K562 (cell line): Measurements from ENCODE around the gene CLSTN2. TPM values are rescaled to one million over a fixed set of nuclear protein-coding genes. Genes with fewer than 3 reads are reported as not detected.

Experiments used
- ATAC-seq: fragments of 200-7000 bp; cut with Tn5 transposase; 3 replicates; pipeline ENCODE4 v1.9.1; 2020; ENCODE audit warnings: moderate library complexity
- BruUV-seq: library from RNA; stranded (reverse); fragments of 400-500 nt; replicated peaks from 2 replicates; lab custom pipeline; 2021; lab: Mats Ljungman, UMichigan
- CTCF ChIA-PET: fragments of 300-600 bp; formaldehyde crosslinking; extraction: SDS; loops from one replicate; lab custom pipeline; 2021; ENCODE audit warnings: low intra/inter-chr PET ratio; lab: Yijun Ruan, JAX
- POLR2A ChIA-PET: fragments of 300-600, 350-650 bp; sonication (Branson Sonifier 250); formaldehyde crosslinking; extraction: SDS; loops from one replicate; lab custom pipeline; 2021; ENCODE audit warnings: antibody characterized with exemption, inconsistent platforms; lab: Yijun Ruan, JAX
- DNase-seq, 4 experiments: peaks; one replicate each; pipeline versions ENCODE4 v3.0.0 to v3.0.0-alpha.2; 2011 to 2018; ENCODE audit warnings: low spot score in 3 of 4, mixed read lengths in 3 of 4; ENCODE audit errors: extremely low read depth in 1 of 4
- FAIRE-seq: peaks from 2 replicates; lab custom pipeline; 2011; peaks lifted over from hg19 to GRCh38; lab: Jason Lieb, UNC
- H2AFZ ChIP-seq: 2 replicates; pipeline ENCODE4 v1.6.0; 2011; ENCODE audit warnings: low read depth, low read length, control low read depth, inconsistent platforms
- H3K27ac ChIP-seq: fragments of 200-600 bp; 3 replicates; pipeline ENCODE4 v1.8.0; 2011; ENCODE audit warnings: low read depth, mild to moderate bottlenecking, control low read depth, inconsistent platforms, low read length, moderate library complexity, mixed read lengths; ENCODE audit errors: extremely low read depth
- H3K27me3 ChIP-seq, 2 experiments: fragments of 300-600 bp in 1 of 2; 2 replicates in 1 of 2; 3 replicates in 1 of 2; pipeline versions ENCODE4 v1.6.0 to v1.8.0; 2011; ENCODE audit warnings: inconsistent platforms in 2 of 2, low read length in 2 of 2, mild to moderate bottlenecking in 1 of 2, mixed read lengths in 1 of 2, moderate library complexity in 1 of 2; ENCODE audit not compliant: control insufficient read depth in 2 of 2, insufficient read depth in 2 of 2
- H3K36me3 ChIP-seq: fragments of 300-600 bp; 3 replicates; pipeline ENCODE4 v1.8.0; 2011; ENCODE audit warnings: mild to moderate bottlenecking, low read length, inconsistent platforms; ENCODE audit not compliant: control insufficient read depth, insufficient read depth
- H3K4me1 ChIP-seq, 2 experiments: fragments of 200-600 bp in 1 of 2; replicated peaks in 1 of 2; 2 replicates in 1 of 2; 3 replicates in 1 of 2; pipeline versions ENCODE4 v1.5.1 to v1.8.0; 2011; ENCODE audit warnings: inconsistent platforms in 2 of 2, low read length in 2 of 2, mild to moderate bottlenecking in 1 of 2, mixed read lengths in 1 of 2, moderate library complexity in 1 of 2; ENCODE audit not compliant: control insufficient read depth in 2 of 2, insufficient read depth in 2 of 2
- H3K4me2 ChIP-seq: 2 replicates; pipeline ENCODE4 v1.6.1; 2011; ENCODE audit warnings: low read length, control low read depth, inconsistent platforms, mixed read lengths; ENCODE audit not compliant: insufficient read depth
- H3K4me3 ChIP-seq: fragments of 200-600 bp; sonication (generic), shearing (Covaris generic); 2 replicates; pipeline ENCODE4 v1.5.1; 2016; ENCODE audit warnings: control low read depth, inconsistent platforms
- H3K79me2 ChIP-seq: fragments of 200-600 bp; 3 replicates; pipeline ENCODE4 v1.8.0; 2011; ENCODE audit warnings: low read length, inconsistent platforms; ENCODE audit not compliant: control insufficient read depth, insufficient read depth
- H3K9ac ChIP-seq, 2 experiments: 2 replicates each; pipeline versions ENCODE4 v1.6.0 to v1.6.1; 2011; ENCODE audit warnings: low read depth in 2 of 2, low read length in 2 of 2, control low read depth in 1 of 2, inconsistent platforms in 1 of 2, mild to moderate bottlenecking in 1 of 2, mixed read lengths in 1 of 2; ENCODE audit not compliant: insufficient read depth in 1 of 2
- H3K9me1 ChIP-seq: one replicate; pipeline ENCODE4 v1.6.0; 2011; ENCODE audit warnings: inconsistent platforms, mild to moderate bottlenecking, low read length, moderate library complexity; ENCODE audit not compliant: control insufficient read depth, insufficient read depth
- H3K9me3 ChIP-seq: replicated peaks from 2 replicates; pipeline ENCODE4 v1.5.1; 2011; ENCODE audit warnings: low read depth, low read length, inconsistent platforms; ENCODE audit not compliant: control insufficient read depth, insufficient read depth
- H4K20me1 ChIP-seq: replicated peaks from 2 replicates; pipeline ENCODE4 v1.6.1; 2011; ENCODE audit warnings: low read length, inconsistent platforms, mixed read lengths; ENCODE audit not compliant: control insufficient read depth, insufficient read depth
- CREM ChIP-seq: IDR thresholded peaks from 2 replicates; pipeline ENCODE4 v1.6.1; 2014; ENCODE audit warnings: antibody characterized with exemption, low read depth
- KHSRP ChIP-seq: fragments of 450-650 bp; IDR thresholded peaks from 2 replicates; pipeline ENCODE4 v1.6.1; 2017
- MCM7 ChIP-seq, 2 experiments: fragments of 450-650 bp; IDR thresholded peaks; 2 replicates each; pipeline ENCODE4 v1.6.1; 2016 to 2018
- NFE2L1 ChIP-seq: fragments of 450-650 bp; IDR thresholded peaks from 2 replicates; pipeline ENCODE4 v1.6.1; 2016; ENCODE audit warnings: missing genetic modification characterization, low read depth, mild to moderate bottlenecking, missing compliant biosample characterization, moderate library complexity, borderline replicate concordance
- NFYB ChIP-seq: IDR thresholded peaks from 2 replicates; pipeline ENCODE4 v1.6.1; 2011; ENCODE audit warnings: mild to moderate bottlenecking, moderate library complexity; ENCODE audit not compliant: insufficient read length; ENCODE audit errors: extremely low read depth
- SPI1 ChIP-seq: IDR thresholded peaks from 2 replicates; pipeline ENCODE4 v1.6.1; 2011; ENCODE audit warnings: low read depth, low read length, control low read depth, borderline replicate concordance
- SREBF1 ChIP-seq: fragments of 150-350 bp; IDR thresholded peaks from 2 replicates; pipeline ENCODE4 v1.6.1; 2014; ENCODE audit warnings: antibody characterized with exemption, low read depth, low read length, borderline replicate concordance
- TARDBP ChIP-seq: fragments of 450-650 bp; IDR thresholded peaks from 2 replicates; pipeline ENCODE4 v1.6.1; 2016
- ZFP30 ChIP-seq: fragments of 250-450 bp; sonication (Bioruptor Pico); IDR thresholded peaks from 2 replicates; pipeline ENCODE4 v1.8.0; 2022; ENCODE audit warnings: moderate library complexity, mild to moderate bottlenecking, inconsistent platforms, borderline replicate concordance
- ZNF75A ChIP-seq: fragments of 450-650 bp; formaldehyde crosslinking; IDR thresholded peaks from 2 replicates; pipeline ENCODE4 v1.4.0; 2020; ENCODE audit warnings: mild to moderate bottlenecking
- WGBS: fragments of 100-300 bp; shearing (Covaris generic); methylation state at CpG from one replicate; pipeline ENCODE4 v1.1.6; 2016; ENCODE audit warnings: low coverage, mixed read lengths; ENCODE audit not compliant: insufficient coverage; ENCODE audit errors: missing lambda C conversion rate; 5-methylcytosine and 5-hydroxymethylcytosine counted together
- in situ Hi-C: fragments of 300-500 bp; cut with MboI; formaldehyde crosslinking; loops from 4 replicates; pipeline ENCODE4 v1.15.0; 2018; ENCODE audit warnings: inconsistent platforms, mixed read lengths
- intact Hi-C: fragments of 100-400 bp; cut with micrococcal nuclease; formaldehyde crosslinking; loops from 2 replicates; pipeline ENCODE4 v1.14.2; 2022
- polyA plus RNA-seq, 8 experiments: library from polyadenylated mRNA; depleted of rRNA in 4 of 8; stranded (reverse) in 5 of 8; unstranded in 3 of 8; fragments of >200 nt; fragmentation: Nextera tagmentation in 2 of 8; fragmentation: Illumina TruSeq in 1 of 8; extraction: Ambion mirVana in 2 of 8; extraction: Trizol in 1 of 8; gene quantifications; 2 replicates each; pipeline versions ENCODE4 v1.2.1 to v1.2.3, GENCODE V29; 2011 to 2014; ENCODE audit warnings: inconsistent platforms in 1 of 8, missing spikeins in 1 of 8
- total RNA-seq, 7 experiments: library from RNA; depleted of rRNA in 6 of 7; stranded (reverse); fragments of >200 nt in 6 of 7; fragmentation: Illumina TruSeq in 2 of 7; extraction: Trizol in 2 of 7; gene quantifications; 2 replicates each; pipeline versions ENCODE4 v1.2.1 to v1.2.3, GENCODE V29; 2011 to 2021; ENCODE audit warnings: low replicate concordance in 1 of 7
- TF ChIP-seq, protein P1 (sequence below): sonication (generic); formaldehyde crosslinking; IDR thresholded peaks from 2 replicates; pipeline ENCODE4 v1.8.0; 2022; ENCODE audit warnings: missing genetic modification reagents, mild to moderate bottlenecking, borderline replicate concordance
- TF ChIP-seq, protein P2 (sequence below): sonication (generic); formaldehyde crosslinking; IDR thresholded peaks from 2 replicates; pipeline ENCODE4 v1.9.0; 2022; ENCODE audit warnings: mild to moderate bottlenecking, missing genetic modification reagents
- TF ChIP-seq, protein P3 (sequence below): fragments of 200-800 bp; sonication (Bioruptor generic); IDR thresholded peaks from 2 replicates; pipeline ENCODE4 v1.6.1; 2017; ENCODE audit warnings: missing genetic modification characterization, missing compliant biosample characterization

Gene CLSTN2
- total and polyA plus RNA-seq, 9 of the 15 experiments (the other 6 are each of a cell fraction or from before 2014, with no cell fraction given): 0.02 to 0.04 (median 0.04) TPM; not detected in 6

DNA sequence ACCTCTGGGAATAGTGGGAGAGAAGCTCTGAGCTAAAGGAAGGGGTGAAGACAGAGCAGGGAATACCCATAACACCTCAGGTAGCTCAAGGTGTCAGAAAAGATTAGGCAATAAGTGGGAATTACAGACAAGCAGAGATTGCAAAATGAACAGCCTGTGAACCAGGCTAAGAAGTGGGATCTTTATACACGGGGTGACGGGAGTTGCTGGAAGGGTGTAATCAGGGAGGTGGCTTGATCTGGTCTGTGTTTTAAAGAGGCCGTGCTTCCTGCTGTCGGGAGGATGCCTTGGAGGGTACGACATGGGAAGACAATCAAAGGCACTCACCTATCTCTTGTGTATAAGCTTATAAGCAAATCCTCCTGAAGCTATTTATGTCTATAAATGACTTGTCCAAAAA is 216.3 kb downstream of the CLSTN2 start:
- H3K27ac ChIP-seq: no peak overlapping the region
- no peak for DNase-seq
- FAIRE-seq: no peak
- no peak for ATAC-seq
- no peaks in the 10 kb centered on the region for H3K4me1 ChIP-seq
- intact Hi-C loops (no loop called here), in situ Hi-C loops (no loop called here)
- H4K20me1 ChIP-seq: no peaks in the 10 kb centered on the region
- H3K27me3 ChIP-seq: no peaks in the 10 kb centered on the region; a peak in 1 of 5 replicates
- no peak overlapping the region for H2AFZ ChIP-seq
- no peaks in the 10 kb centered on the region for H3K9me3 ChIP-seq
- ChIA-PET POLR2A (interaction anchor here (0.6 to 1.3 kb wide), 3 partner anchors 14 to 130 kb away, joined by 3 to 5 read pairs (median 5); no protein-coding TSS in a partner anchor), CTCF (interaction anchor here (0.6 kb wide), 1 partner anchor 43 kb away, joined by 3 read pairs; no protein-coding TSS in a partner anchor)
- no peaks in the 10 kb centered on the region for H3K9me1 ChIP-seq
- WGBS: 3% methylated on average over 5 of the region's 5 CpGs
- no peak overlapping the region for H3K4me3 ChIP-seq
- H3K9ac ChIP-seq: no peak overlapping the region
- no TSS peak for BruUV-seq
- no peaks in the 10 kb centered on the region for H3K36me3 ChIP-seq
- H3K79me2 ChIP-seq: no peaks in the 10 kb centered on the region
- TF ChIP-seq TARDBP (no peak), ZFP30 (CRISPR knock-in tag) (no peak), SREBF1 (no peak), NFE2L1 (no peak), SPI1 (no peak), KHSRP (no peak), MCM7 (IDR thresholded peaks at IDR 0.05) (no peak), CREM (no peak), ZNF75A (CRISPR knock-in tag) (no peak), NFYB (no peak)
- TF ChIP-seq, protein P1, sequence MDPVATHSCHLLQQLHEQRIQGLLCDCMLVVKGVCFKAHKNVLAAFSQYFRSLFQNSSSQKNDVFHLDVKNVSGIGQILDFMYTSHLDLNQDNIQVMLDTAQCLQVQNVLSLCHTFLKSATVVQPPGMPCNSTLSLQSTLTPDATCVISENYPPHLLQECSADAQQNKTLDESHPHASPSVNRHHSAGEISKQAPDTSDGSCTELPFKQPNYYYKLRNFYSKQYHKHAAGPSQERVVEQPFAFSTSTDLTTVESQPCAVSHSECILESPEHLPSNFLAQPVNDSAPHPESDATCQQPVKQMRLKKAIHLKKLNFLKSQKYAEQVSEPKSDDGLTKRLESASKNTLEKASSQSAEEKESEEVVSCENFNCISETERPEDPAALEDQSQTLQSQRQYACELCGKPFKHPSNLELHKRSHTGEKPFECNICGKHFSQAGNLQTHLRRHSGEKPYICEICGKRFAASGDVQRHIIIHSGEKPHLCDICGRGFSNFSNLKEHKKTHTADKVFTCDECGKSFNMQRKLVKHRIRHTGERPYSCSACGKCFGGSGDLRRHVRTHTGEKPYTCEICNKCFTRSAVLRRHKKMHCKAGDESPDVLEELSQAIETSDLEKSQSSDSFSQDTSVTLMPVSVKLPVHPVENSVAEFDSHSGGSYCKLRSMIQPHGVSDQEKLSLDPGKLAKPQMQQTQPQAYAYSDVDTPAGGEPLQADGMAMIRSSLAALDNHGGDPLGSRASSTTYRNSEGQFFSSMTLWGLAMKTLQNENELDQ: no peak
- TF ChIP-seq, protein P2, sequence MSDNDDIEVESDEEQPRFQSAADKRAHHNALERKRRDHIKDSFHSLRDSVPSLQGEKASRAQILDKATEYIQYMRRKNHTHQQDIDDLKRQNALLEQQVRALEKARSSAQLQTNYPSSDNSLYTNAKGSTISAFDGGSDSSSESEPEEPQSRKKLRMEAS (CRISPR knock-in tag): no peak
- TF ChIP-seq, protein P3, sequence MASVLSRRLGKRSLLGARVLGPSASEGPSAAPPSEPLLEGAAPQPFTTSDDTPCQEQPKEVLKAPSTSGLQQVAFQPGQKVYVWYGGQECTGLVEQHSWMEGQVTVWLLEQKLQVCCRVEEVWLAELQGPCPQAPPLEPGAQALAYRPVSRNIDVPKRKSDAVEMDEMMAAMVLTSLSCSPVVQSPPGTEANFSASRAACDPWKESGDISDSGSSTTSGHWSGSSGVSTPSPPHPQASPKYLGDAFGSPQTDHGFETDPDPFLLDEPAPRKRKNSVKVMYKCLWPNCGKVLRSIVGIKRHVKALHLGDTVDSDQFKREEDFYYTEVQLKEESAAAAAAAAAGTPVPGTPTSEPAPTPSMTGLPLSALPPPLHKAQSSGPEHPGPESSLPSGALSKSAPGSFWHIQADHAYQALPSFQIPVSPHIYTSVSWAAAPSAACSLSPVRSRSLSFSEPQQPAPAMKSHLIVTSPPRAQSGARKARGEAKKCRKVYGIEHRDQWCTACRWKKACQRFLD (CRISPR knock-in tag): no peak
- H3K4me2 ChIP-seq: no peak overlapping the region
